Neural progenitor cell (in vitro differentiated cells): Measurements from ENCODE around the gene HAPSTR1. TPM values are rescaled to one million over a fixed set of nuclear protein-coding genes. Genes with fewer than 3 reads are reported as not detected.

ENCODE experiments used
- DNase-seq: peaks from one replicate; pipeline ENCODE4 v3.0.0-alpha.2; 2016; ENCODE audit warnings: low spot score
- H2AFZ ChIP-seq: fragments of 200-600 bp; sonication (generic); replicated peaks from 2 replicates; pipeline ENCODE4 v1.6.1; 2016; ENCODE audit warnings: antibody characterized with exemption
- H3F3A ChIP-seq: fragments of 200-600 bp; sonication (generic); 2 replicates; pipeline ENCODE4 v1.6.1; 2016; ENCODE audit warnings: antibody characterized with exemption, low read depth
- H3K27ac ChIP-seq: fragments of 200-600 bp; sonication (generic); 2 replicates; pipeline ENCODE4 v1.5.1; 2016; ENCODE audit warnings: mild to moderate bottlenecking
- H3K27me3 ChIP-seq: fragments of 200-600 bp; sonication (generic); 2 replicates; pipeline ENCODE4 v1.6.1; 2016; ENCODE audit warnings: mild to moderate bottlenecking, moderate library complexity
- H3K36me3 ChIP-seq: fragments of 200-600 bp; sonication (generic); 2 replicates; pipeline ENCODE4 v1.5.1; 2016
- H3K4me1 ChIP-seq: fragments of 200-600 bp; sonication (generic); 2 replicates; pipeline ENCODE4 v1.6.1; 2016; ENCODE audit warnings: mixed run types
- H3K4me2 ChIP-seq: fragments of 200-600 bp; sonication (generic); 2 replicates; pipeline ENCODE4 v1.6.1; 2016
- H3K4me3 ChIP-seq: fragments of 200-600 bp; sonication (generic); 2 replicates; pipeline ENCODE4 v1.5.1; 2016
- H3K79me2 ChIP-seq: fragments of 200-600 bp; sonication (generic); 2 replicates; pipeline ENCODE4 v1.6.1; 2016; ENCODE audit warnings: low read depth
- H3K9ac ChIP-seq: fragments of 200-600 bp; sonication (generic); 2 replicates; pipeline ENCODE4 v1.6.1; 2016
- H3K9me3 ChIP-seq: fragments of 200-600 bp; sonication (generic); 2 replicates; pipeline ENCODE4 v1.5.1; 2016; ENCODE audit warnings: low read depth
- H4K20me1 ChIP-seq: fragments of 200-600 bp; sonication (generic); 2 replicates; pipeline ENCODE4 v1.6.1; 2016; ENCODE audit warnings: low read depth
- H3K27ac Mint-ChIP-seq: 3 replicates; pipeline ENCODE4 v1.8.0; 2021; ENCODE audit warnings: mixed read lengths
- H3K27me3 Mint-ChIP-seq: 2 replicates; pipeline ENCODE4 v1.8.0; 2022; ENCODE audit warnings: low read depth, mild to moderate bottlenecking, inconsistent platforms, moderate library complexity, mixed read lengths; ENCODE audit not compliant: insufficient read depth
- H3K36me3 Mint-ChIP-seq: 3 replicates; pipeline ENCODE4 v1.8.0; 2021; ENCODE audit warnings: mixed read lengths
- H3K4me1 Mint-ChIP-seq: 3 replicates; pipeline ENCODE4 v1.8.0; 2021; ENCODE audit warnings: mixed read lengths
- H3K4me3 Mint-ChIP-seq: 3 replicates; pipeline ENCODE4 v1.8.0; 2021; ENCODE audit warnings: mild to moderate bottlenecking, moderate library complexity, mixed read lengths
- H3K9me3 Mint-ChIP-seq: 3 replicates; pipeline ENCODE4 v1.8.0; 2020; ENCODE audit warnings: mixed read lengths
- CTCF ChIP-seq: fragments of 200-600 bp; sonication (generic); IDR thresholded peaks from 2 replicates; pipeline ENCODE4 v1.5.1; 2017; ENCODE audit warnings: antibody characterized with exemption, mild to moderate bottlenecking
- EZH2 ChIP-seq: fragments of 200-600 bp; sonication (generic); IDR thresholded peaks from 2 replicates; pipeline ENCODE4 v1.6.1; 2017; ENCODE audit warnings: antibody characterized with exemption, mild to moderate bottlenecking, moderate library complexity
- EZH2phosphoT487 ChIP-seq: fragments of 200-600 bp; sonication (generic); IDR thresholded peaks from 2 replicates; pipeline ENCODE4 v1.6.1; 2017; ENCODE audit warnings: antibody characterized with exemption
- total RNA-seq: library from RNA; depleted of rRNA; stranded (reverse); fragments of >200 nt; gene quantifications from 2 replicates; pipeline ENCODE4 v1.2.3, GENCODE V29; 2015; ENCODE audit warnings: low replicate concordance

HAPSTR1 gene
- total RNA-seq, 1 donor from 2014 or later = 77.3 TPM

DNA sequence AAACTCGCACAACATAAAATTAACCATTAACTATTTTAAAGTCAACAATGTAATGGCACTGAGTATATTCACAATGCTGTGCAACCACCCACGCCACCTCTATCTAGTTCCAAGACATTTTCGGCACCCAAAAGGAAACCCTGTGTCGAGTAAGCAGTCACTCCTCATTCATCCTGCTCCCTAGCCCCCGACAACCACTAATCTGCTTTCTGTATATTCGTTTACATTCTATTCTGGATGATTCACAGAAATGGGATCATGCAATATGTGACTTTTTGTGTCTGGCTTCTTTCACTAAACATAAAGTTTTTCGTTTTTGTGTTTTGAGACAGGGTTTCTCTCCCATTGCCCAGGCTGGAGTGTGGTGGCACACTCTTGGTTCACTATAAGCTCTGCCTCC lies 42.2 kb upstream of the HAPSTR1 start:
- H3K4me3 ChIP-seq = no peak overlapping the region
- no peaks in the 10 kb centered on the region for H3K36me3 ChIP-seq
- peaks cover 26% of the 10 kb centered on the region for H3K4me1 Mint-ChIP-seq
- no peaks in the 10 kb centered on the region for H4K20me1 ChIP-seq
- H3K9ac ChIP-seq = no peak overlapping the region
- no peak for TF ChIP-seq EZH2
- no peak for TF ChIP-seq EZH2phosphoT487
- TF ChIP-seq CTCF = no peak
- H3K9me3 ChIP-seq = no peaks in the 10 kb centered on the region
- H3K27ac ChIP-seq = no peak overlapping the region
- H3K27me3 Mint-ChIP-seq = no peaks in the 10 kb centered on the region
- no peak overlapping the region for H3K4me3 Mint-ChIP-seq
- peaks cover 2% of the 10 kb centered on the region for H3K36me3 Mint-ChIP-seq
- no peak overlapping the region for H3K4me2 ChIP-seq
- H3K79me2 ChIP-seq = no peaks in the 10 kb centered on the region
- no peaks in the 10 kb centered on the region for H3F3A ChIP-seq
- H3K9me3 Mint-ChIP-seq = peaks cover 16% of the 10 kb centered on the region
- no peak for DNase-seq
- H3K4me1 ChIP-seq = peaks cover 3% of the 10 kb centered on the region
- H2AFZ ChIP-seq = no peak overlapping the region
- no peak overlapping the region for H3K27ac Mint-ChIP-seq
- H3K27me3 ChIP-seq = no peaks in the 10 kb centered on the region

GRCh38 chr16:9050102-9050830 lies 41.2 kb upstream of the HAPSTR1 start:
- peaks cover 15% of the 10 kb centered on the region for H3K9me3 Mint-ChIP-seq
- H3K79me2 ChIP-seq = no peaks in the 10 kb centered on the region
- peak; percentile 61 for DNase-seq
- TF ChIP-seq EZH2phosphoT487 = no peak
- no peak for TF ChIP-seq EZH2
- peak; percentile 80 for TF ChIP-seq CTCF
- H3K9ac ChIP-seq = no peak overlapping the region
- no peaks in the 10 kb centered on the region for H3K36me3 ChIP-seq
- no peak overlapping the region for H2AFZ ChIP-seq
- no peaks in the 10 kb centered on the region for H3F3A ChIP-seq
- H3K27ac Mint-ChIP-seq = no peak overlapping the region
- no peak overlapping the region for H3K4me2 ChIP-seq
- H3K4me1 Mint-ChIP-seq = peaks cover 26% of the 10 kb centered on the region
- H3K9me3 ChIP-seq = no peaks in the 10 kb centered on the region
- no peaks in the 10 kb centered on the region for H3K27me3 ChIP-seq
- peaks cover 2% of the 10 kb centered on the region for H3K36me3 Mint-ChIP-seq
- H3K4me3 ChIP-seq = no peak overlapping the region
- no peaks in the 10 kb centered on the region for H4K20me1 ChIP-seq
- no peak overlapping the region for H3K27ac ChIP-seq
- H3K27me3 Mint-ChIP-seq = no peaks in the 10 kb centered on the region
- H3K4me3 Mint-ChIP-seq = no peak overlapping the region
- H3K4me1 ChIP-seq = peaks cover 3% of the 10 kb centered on the region

GRCh38 chr16:9053006-9053601 lies 38.3 kb upstream of the HAPSTR1 start:
- H4K20me1 ChIP-seq = no peaks in the 10 kb centered on the region

More at GRCh38 chr16:9053006-9053601, 38.3 kb upstream of the HAPSTR1 start:
- no peaks in the 10 kb centered on the region for H3K9me3 ChIP-seq
- no peaks in the 10 kb centered on the region for H3K79me2 ChIP-seq
- no peaks in the 10 kb centered on the region for H3K36me3 Mint-ChIP-seq
- H3F3A ChIP-seq = no peaks in the 10 kb centered on the region
- H3K4me1 ChIP-seq = peaks cover 3% of the 10 kb centered on the region
- peak overlapping the region; percentile 81 for H3K4me3 Mint-ChIP-seq
- H3K27ac ChIP-seq = no peak overlapping the region
- H3K4me1 Mint-ChIP-seq = peaks cover 12% of the 10 kb centered on the region
- peak overlapping the region; percentile 80 for H3K4me2 ChIP-seq
- no peaks in the 10 kb centered on the region for H3K36me3 ChIP-seq
- H2AFZ ChIP-seq = peak overlapping the region; percentile 81
- peak overlapping the region; percentile 40 for H3K4me3 ChIP-seq
- peak; percentile 95 for DNase-seq
- no peak for TF ChIP-seq EZH2phosphoT487
- no peak for TF ChIP-seq EZH2
- TF ChIP-seq CTCF = no peak
- no peaks in the 10 kb centered on the region for H3K27me3 ChIP-seq
- H3K27ac Mint-ChIP-seq = peak overlapping the region; percentile 90
- H3K27me3 Mint-ChIP-seq = no peaks in the 10 kb centered on the region
- H3K9ac ChIP-seq = no peak overlapping the region
- H3K9me3 Mint-ChIP-seq = no peaks in the 10 kb centered on the region
